GM12878 (cell line): ENCODE data around the gene PIP5KL1. TPM values are rescaled to one million over a fixed set of nuclear protein-coding genes. Genes with fewer than 3 reads are reported as not detected.

Experiments used
- ATF7 ChIP-seq: fragments of 450-650 bp; IDR thresholded peaks from 2 replicates; pipeline ENCODE4 v1.6.1; 2016; ENCODE audit warnings: low read depth, mild to moderate bottlenecking
- CBX3 ChIP-seq: fragments of 200-600 bp; sonication (generic); IDR thresholded peaks from 2 replicates; pipeline ENCODE4 v1.6.1; 2016; ENCODE audit warnings: low read depth, borderline replicate concordance
- CTCF ChIP-seq, 3 experiments: IDR thresholded peaks in 2 of 3; conservative IDR thresholded peaks in 1 of 3; 2 replicates each; pipeline ENCODE4 v1.5.1; 2011; ENCODE audit warnings: low read depth in 3 of 3, low read length in 3 of 3, mild to moderate bottlenecking in 3 of 3, control low read depth in 2 of 3, moderate library complexity in 2 of 3, inconsistent platforms in 1 of 3, mixed read lengths in 1 of 3; ENCODE audit not compliant: control insufficient read depth in 2 of 3, insufficient read depth in 1 of 3; ENCODE audit errors: extremely low read depth in 1 of 3
- EGR1 ChIP-seq, 2 experiments: IDR thresholded peaks; 1 replicate in 1 of 2; 2 replicates in 1 of 2; pipeline ENCODE4 v1.6.1; 2011 to 2012; ENCODE audit warnings: low read depth in 2 of 2, low read length in 2 of 2, borderline replicate concordance in 1 of 2, mild to moderate bottlenecking in 1 of 2, moderate library complexity in 1 of 2
- EP300 ChIP-seq, 2 experiments: fragments of 150-350 bp in 1 of 2; IDR thresholded peaks; 2 replicates each; pipeline ENCODE4 v1.6.1; 2011 to 2012; ENCODE audit warnings: low read depth in 2 of 2, low read length in 2 of 2, borderline replicate concordance in 1 of 2, improper control_type of control experiment in 1 of 2, inconsistent platforms in 1 of 2; ENCODE audit not compliant: control insufficient read depth in 1 of 2
- EZH2 ChIP-seq: IDR thresholded peaks from 2 replicates; pipeline ENCODE4 v1.6.1; 2012; ENCODE audit warnings: low read depth, mild to moderate bottlenecking, control low read depth, inconsistent platforms, low read length, borderline replicate concordance; ENCODE audit not compliant: control insufficient read depth
- FOS ChIP-seq: IDR thresholded peaks from 3 replicates; pipeline ENCODE4 v1.6.1; 2011; ENCODE audit warnings: borderline replicate concordance; ENCODE audit not compliant: insufficient read length; ENCODE audit errors: extremely low read depth
- FOXK2 ChIP-seq: fragments of 450-650 bp; IDR thresholded peaks from 2 replicates; pipeline ENCODE4 v1.6.1; 2017; ENCODE audit warnings: mild to moderate bottlenecking, moderate library complexity
- FOXM1 ChIP-seq: IDR thresholded peaks from 2 replicates; pipeline ENCODE4 v1.6.1; 2012; ENCODE audit warnings: low read depth, mild to moderate bottlenecking, inconsistent platforms, low read length, moderate library complexity
- GABPA ChIP-seq: IDR thresholded peaks from 2 replicates; pipeline ENCODE4 v1.6.1; 2014; ENCODE audit warnings: antibody characterized with exemption, low read depth, mild to moderate bottlenecking, inconsistent platforms
- JUND ChIP-seq: IDR thresholded peaks from 2 replicates; pipeline ENCODE4 v1.6.1; 2012; ENCODE audit warnings: low read depth, mild to moderate bottlenecking, low read length, improper control_type of control experiment, moderate library complexity
- MEF2B ChIP-seq: fragments of 450-650 bp; IDR thresholded peaks from 2 replicates; pipeline ENCODE4 v1.6.1; 2018; ENCODE audit warnings: mild to moderate bottlenecking, moderate library complexity; ENCODE audit not compliant: partially characterized antibody, poor library complexity, severe bottlenecking
- POLR2A ChIP-seq: IDR thresholded peaks from 2 replicates; pipeline ENCODE4 v1.6.1; 2011; ENCODE audit warnings: low read depth, mild to moderate bottlenecking, low read length
- POU2F2 ChIP-seq: IDR thresholded peaks from 3 replicates; pipeline ENCODE4 v1.6.1; 2011; ENCODE audit warnings: low read depth, mild to moderate bottlenecking, low read length, borderline replicate concordance
- RELA ChIP-seq: fragments of 450-650 bp; IDR thresholded peaks from 2 replicates; pipeline ENCODE4 v1.8.0; 2014; ENCODE audit warnings: borderline replicate concordance; ENCODE audit not compliant: partially characterized antibody
- SMAD1 ChIP-seq: fragments of 450-650 bp; IDR thresholded peaks from 2 replicates; pipeline ENCODE4 v1.6.1; 2018; ENCODE audit warnings: mild to moderate bottlenecking, low read depth; ENCODE audit not compliant: partially characterized antibody
- SPI1 ChIP-seq: IDR thresholded peaks from 2 replicates; pipeline ENCODE4 v1.6.1; 2011; ENCODE audit warnings: low read depth, mild to moderate bottlenecking, low read length, moderate library complexity, borderline replicate concordance; ENCODE audit not compliant: insufficient read depth
- SRF ChIP-seq, 2 experiments: IDR thresholded peaks; 2 replicates each; pipeline ENCODE4 v1.6.1; 2011; ENCODE audit warnings: low read depth in 2 of 2, low read length in 2 of 2, mild to moderate bottlenecking in 1 of 2, moderate library complexity in 1 of 2
- STAT1 ChIP-seq: fragments of 450-650 bp; conservative IDR thresholded peaks from 2 replicates; pipeline ENCODE4 v1.6.1; 2014; ENCODE audit warnings: antibody characterized with exemption, mild to moderate bottlenecking
- STAT3 ChIP-seq: IDR thresholded peaks from 2 replicates; pipeline ENCODE4 v1.6.1; 2011; ENCODE audit warnings: low read depth, low read length, improper control_type of control experiment
- ZNF274 ChIP-seq: IDR thresholded peaks from one replicate; pipeline ENCODE4 v1.8.0; 2011; ENCODE audit not compliant: insufficient read length, insufficient read depth
- ZSCAN29 ChIP-seq: fragments of 450-650 bp; IDR thresholded peaks from 2 replicates; pipeline ENCODE4 v1.6.1; 2017; ENCODE audit warnings: mild to moderate bottlenecking, moderate library complexity
- polyA plus RNA-seq, 11 experiments: library from polyadenylated mRNA; depleted of rRNA in 4 of 11; unstranded in 6 of 11; stranded (reverse) in 5 of 11; fragments of >200 nt; fragmentation: Nextera tagmentation in 4 of 11; fragmentation: Illumina TruSeq in 1 of 11; extraction: Ambion mirVana in 4 of 11; extraction: Trizol in 1 of 11; gene quantifications; 1 replicate in 1 of 11; 2 replicates in 10 of 11; pipeline versions ENCODE4 v1.2.1 to v1.2.3, GENCODE V29; 2011 to 2016; ENCODE audit warnings: inconsistent platforms in 2 of 11, missing spikeins in 2 of 11, low read depth in 1 of 11
- total RNA-seq, 4 experiments: library from RNA; depleted of rRNA in 3 of 4; stranded (reverse); fragments of >200 nt in 3 of 4; fragmentation: Illumina TruSeq in 1 of 4; extraction: Trizol in 1 of 4; gene quantifications; 2 replicates each; pipeline versions ENCODE4 v1.2.1 to v1.2.3, GENCODE V29; 2013 to 2021
- TF ChIP-seq, protein P1 (sequence below): fragments of 450-650 bp; IDR thresholded peaks from 2 replicates; pipeline ENCODE4 v1.6.1; 2018; ENCODE audit warnings: borderline replicate concordance, mild to moderate bottlenecking; ENCODE audit not compliant: partially characterized antibody
- TF ChIP-seq, protein P2 (sequence below): IDR thresholded peaks from 2 replicates; pipeline ENCODE4 v1.6.1; 2011; ENCODE audit warnings: low read depth, mild to moderate bottlenecking, low read length, moderate library complexity, borderline replicate concordance; ENCODE audit errors: extremely low read depth

PIP5KL1 gene
- total and polyA plus RNA-seq, 10 of the 15 experiments (the other 5 are each of a cell fraction or from before 2014, with no cell fraction given): 0.04 to 0.67 (median 0.43) TPM; not detected in 2

DNA sequence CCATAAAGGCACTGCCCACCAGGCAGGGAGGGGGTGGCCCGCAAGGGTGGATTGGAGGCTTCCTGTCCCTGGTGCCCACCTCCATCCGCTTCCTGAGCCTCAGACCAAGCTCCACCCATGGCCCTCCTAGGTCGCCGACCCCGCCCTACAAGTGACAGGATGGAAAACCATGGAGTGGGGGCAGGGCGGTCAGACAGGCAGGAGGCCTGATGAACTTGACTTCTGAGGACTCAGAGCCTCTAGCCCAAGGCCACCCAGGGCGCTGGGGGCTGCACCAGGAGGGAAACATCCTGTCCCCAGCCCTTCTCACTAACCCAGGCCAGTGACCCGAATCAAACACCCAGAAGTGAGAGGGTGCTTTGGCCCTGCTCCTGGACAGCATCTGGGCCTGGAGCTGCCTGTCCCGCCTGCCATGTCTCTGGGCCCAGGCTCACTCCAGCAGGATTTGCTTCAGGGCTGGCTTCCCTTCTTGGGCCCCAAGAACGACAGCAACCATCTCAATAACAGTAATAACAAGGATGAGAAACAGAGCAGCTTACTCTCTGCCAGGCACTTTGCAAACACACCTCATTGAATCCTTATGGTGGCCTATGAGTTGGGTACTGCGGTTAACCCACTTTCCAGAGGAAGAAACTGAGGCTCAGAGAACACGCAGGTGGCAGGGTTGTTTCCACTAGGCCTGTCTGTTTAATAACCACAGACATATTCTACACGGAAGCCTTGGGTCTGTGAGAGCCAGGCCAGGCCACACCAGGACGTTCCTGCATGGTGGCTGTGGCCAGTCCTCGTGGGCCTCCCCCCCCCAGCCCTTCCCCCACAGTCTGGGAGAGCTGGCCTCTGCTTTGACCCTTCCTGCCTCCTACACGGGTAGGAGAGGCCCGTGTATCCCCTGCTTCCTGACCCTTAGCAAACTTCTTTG lies 26.8 kb downstream of the PIP5KL1 start (continued):
- TF ChIP-seq EZH2 (no peak), EGR1 (IDR thresholded peaks at IDR 0.05; ENCODE audit: borderline replicate concordance in 1 of 2, low read depth in 2 of 2, low read length in 2 of 2) (no peak), EP300 (IDR thresholded peaks at IDR 0.05; ENCODE audit: borderline replicate concordance in 1 of 2, control insufficient read depth in 1 of 2, low read depth in 2 of 2, low read length in 2 of 2) (0 out of 4 replicates have a peak, but pooled peaks of 1 of the 2 experiments have one; percentile 7), CTCF (IDR thresholded peaks at IDR 0.05 in 2 of 3, conservative IDR thresholded peaks at IDR 0.05 in 1 of 3; ENCODE audit: control insufficient read depth in 2 of 3, extremely low read depth in 1 of 3, insufficient read depth in 1 of 3, low read depth in 3 of 3, low read length in 3 of 3) (no peak), FOXM1 (no peak), POU2F2 (no peak), FOS (no peak), SPI1 (no peak), POLR2A (peak; percentile 69), STAT1 (no peak), SMAD1 (no peak), GABPA (no peak), ZSCAN29 (no peak), STAT3 (no peak), ZNF274 (no peak), JUND (no peak), ATF7 (peak; percentile 70), FOXK2 (no peak), MEF2B (no peak), CBX3 (no peak), RELA (peak; percentile 15), SRF (IDR thresholded peaks at IDR 0.05; ENCODE audit: low read depth in 2 of 2, low read length in 2 of 2) (no peak)
- TF ChIP-seq, protein P1, sequence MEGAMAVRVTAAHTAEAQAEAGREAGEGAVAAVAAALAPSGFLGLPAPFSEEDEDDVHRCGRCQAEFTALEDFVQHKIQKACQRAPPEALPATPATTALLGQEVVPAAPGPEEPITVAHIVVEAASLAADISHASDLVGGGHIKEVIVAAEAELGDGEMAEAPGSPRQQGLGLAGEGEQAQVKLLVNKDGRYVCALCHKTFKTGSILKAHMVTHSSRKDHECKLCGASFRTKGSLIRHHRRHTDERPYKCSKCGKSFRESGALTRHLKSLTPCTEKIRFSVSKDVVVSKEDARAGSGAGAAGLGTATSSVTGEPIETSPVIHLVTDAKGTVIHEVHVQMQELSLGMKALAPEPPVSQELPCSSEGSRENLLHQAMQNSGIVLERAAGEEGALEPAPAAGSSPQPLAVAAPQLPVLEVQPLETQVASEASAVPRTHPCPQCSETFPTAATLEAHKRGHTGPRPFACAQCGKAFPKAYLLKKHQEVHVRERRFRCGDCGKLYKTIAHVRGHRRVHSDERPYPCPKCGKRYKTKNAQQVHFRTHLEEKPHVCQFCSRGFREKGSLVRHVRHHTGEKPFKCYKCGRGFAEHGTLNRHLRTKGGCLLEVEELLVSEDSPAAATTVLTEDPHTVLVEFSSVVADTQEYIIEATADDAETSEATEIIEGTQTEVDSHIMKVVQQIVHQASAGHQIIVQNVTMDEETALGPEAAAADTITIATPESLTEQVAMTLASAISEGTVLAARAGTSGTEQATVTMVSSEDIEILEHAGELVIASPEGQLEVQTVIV: no peak
- TF ChIP-seq, protein P2, sequence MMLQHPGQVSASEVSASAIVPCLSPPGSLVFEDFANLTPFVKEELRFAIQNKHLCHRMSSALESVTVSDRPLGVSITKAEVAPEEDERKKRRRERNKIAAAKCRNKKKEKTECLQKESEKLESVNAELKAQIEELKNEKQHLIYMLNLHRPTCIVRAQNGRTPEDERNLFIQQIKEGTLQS: no peak
